Kidney capillary endothelial cell (primary cell): ENCODE data around the gene CLCN7.
A peak's percentile ranks its signal among the peaks of the same experiment; 100 is the strongest.
"Not testable (repeated sequence)": the region's sequence is repeated elsewhere in the genome, so short reads cannot be mapped to it uniquely, and the experiment has no call there.

Source experiments
- DNase-seq: peaks from one replicate; pipeline ENCODE4 v3.0.0-alpha.2; 2018; ENCODE audit warnings: low spot score

The CLCN7 gene

DNA sequence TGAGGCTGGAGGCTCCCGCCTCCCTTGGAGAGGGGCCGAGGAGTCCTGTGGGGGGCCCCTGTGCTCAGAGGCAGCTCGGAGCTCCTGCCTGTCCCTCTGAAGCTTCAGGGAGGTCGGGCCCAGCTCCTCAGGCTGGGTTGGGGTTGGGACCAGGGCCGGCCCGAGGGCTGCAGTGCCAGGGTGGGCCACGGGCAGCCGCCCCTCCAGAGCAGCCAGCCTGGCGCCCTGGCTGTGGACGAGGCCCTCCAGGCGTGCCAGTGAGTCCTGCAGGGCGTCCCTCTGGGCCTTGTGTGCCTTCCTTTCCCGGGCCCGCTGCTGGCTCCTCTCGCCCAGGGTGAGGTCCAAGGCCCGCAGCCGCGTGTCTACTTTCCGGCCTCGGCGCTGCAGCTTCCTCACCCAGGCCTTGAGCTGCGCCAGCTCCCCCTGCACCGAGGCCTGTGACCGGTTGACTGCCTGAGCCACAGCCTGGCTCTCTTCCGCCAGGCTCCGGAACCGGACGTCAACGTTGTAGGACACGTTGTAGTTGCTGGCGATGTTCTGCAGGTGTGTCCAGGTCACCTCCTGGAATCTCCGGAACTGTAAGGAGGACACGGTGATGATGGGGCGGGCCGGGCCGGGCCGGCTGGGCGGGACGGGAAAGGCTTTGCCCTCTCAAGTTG is 12.7 kb upstream of the CLCN7 start:
- no peak for DNase-seq

DNA sequence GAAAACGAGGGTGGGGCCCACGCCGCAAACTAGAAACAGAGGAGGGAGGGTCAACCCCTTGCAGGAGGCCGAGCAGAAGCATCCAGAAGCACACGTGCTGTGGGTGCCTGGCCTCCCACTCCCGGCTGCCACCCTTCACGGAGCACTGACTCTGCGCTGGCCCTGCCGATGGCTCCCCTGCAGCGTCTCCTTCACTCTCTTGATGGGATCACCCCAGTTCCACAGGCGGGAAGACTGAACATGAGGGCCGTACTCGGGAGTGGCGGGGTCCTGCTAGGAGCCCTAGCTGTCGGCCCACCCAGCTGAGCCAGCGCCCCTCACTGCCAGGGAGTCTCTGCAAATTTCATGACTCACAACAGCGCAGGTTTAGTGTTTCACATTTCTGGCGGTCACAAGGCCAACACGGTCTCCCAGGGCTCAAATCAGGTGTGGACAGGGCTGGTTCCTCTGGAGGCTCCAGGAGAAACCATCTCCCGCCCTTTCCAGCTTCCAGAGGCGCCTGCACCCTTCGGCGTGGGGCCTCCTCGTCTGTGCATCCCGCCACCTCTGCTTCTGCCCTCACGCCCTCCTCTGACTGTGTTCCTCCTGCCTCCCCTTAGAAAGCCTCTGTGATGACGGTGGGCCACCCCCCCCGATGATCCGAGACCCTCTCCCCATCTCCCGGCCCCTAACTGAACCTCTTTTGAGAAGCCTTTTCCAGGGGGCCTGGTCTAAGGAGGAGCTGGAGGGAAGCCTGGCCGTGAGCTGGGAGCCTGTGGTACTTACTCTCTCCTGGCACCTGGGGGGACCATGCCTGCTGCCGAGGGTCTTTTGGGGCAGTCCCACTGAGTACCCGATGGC is 11.9 kb upstream of the CLCN7 start:
- no peak for DNase-seq

DNA sequence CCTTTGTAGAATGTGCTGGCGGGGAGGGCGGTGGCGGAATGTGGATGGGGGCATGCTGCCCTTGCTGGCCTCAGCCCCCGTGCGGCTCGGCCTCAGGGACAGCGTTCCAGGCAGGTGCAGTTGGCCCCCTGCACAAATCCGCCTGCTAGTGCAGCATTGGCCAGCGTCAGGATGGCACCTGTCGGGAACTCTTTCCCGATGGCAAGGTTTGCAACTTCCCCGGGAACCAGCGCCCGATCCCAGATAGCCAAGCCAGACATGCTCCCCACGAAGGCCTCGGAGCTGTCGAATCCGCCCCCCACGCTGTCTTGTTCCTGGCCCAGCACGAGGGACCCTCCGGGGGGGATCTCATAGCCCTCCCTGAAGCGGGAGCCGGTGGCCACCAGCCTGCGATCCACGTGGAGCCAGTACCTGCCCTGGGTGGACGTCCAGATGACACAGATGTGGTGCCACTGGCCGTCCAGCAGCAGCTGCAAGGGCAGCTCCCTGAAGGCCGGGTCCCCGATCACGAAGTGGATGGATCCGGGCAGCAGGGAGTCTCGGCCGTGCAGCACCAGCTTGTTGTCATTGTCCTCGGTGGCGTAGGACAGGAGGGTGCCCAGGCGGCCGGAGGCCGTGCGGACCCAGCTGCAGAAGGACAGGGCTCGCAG is 11.1 kb upstream of the CLCN7 start:
- DNase-seq: no peak

DNA sequence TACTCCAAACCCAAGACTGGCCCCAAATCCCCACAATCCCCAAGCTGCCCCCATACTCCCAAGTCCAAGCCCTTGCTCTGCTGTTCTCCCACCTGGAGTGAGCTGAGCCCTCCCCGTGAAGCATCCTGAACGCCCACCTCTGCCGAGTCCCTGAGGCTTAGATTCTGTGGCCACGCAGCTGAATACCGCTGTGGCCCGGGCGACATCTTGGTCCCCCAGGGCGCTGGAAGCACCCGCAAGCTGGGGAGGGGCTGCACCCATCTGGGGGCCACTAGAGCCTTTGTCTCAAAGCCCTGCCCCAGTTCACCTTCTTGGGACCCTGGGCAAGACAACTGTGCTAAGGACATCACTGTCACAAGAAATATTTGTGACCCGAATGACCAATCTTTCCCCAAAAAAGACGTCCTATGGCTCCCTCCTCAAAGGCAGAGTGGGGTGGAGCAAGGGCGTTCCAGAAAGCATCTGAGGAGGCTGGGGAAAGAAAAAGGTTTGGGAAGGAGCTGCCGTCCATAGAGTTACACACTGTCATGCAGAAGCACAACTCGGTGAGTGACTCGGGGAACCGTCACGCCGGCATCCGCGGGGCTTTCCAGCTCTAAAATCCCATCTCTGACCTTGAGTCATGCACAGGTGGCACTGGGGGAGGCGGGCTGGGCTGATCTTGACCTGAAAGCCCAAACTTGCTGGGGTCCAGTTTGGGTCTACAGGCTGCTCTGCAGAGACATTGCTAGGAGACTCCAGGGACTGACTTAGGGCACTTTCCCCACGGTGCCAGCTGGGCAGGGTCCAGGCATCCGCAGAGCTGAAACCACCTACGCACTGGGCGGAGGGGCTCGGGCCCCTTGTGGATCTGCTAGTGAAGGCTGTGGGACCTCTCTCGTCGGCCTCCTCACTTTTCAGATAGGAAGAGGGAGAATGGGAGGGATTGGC is 7.3 kb upstream of the CLCN7 start:
- no peak for DNase-seq

DNA sequence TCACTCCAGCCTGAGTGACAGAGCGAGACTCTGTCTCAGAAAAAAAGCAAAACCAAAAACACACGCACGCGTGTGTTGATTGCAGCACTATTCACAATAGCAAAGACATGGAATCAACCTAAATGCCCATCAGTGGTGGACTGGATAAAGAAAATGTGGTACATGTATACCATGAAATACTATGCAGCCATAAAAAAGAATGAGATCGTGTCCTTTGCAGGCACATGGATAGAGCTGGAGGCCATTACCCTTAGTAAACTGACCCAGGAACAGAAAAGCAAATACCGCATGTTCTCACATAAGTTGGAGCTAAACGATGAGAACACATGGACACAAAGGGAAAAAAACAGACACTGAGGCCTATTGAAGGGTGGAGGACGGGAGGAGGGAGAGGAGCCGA is 4.1 kb upstream of the CLCN7 start:
- DNase-seq: not testable (repeated sequence)

DNA sequence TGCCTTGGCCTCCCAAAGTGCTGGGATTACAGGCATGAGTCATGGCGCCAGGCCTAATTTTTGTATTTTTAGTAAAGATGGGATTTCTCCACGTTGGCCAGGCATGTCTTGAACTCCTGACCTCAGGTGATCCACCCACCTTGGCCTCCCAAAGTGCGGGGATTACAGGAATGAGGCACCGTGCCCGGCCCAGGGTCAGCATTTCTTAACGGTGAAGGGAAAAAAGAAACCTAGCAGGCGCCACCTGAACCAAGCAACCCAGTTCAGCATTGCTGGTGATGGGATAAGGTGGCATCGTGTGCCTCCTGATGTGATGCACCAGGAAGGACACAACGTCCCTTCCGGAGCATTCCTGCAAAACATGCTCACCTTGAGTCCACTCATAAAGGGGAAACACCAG is 2.2 kb upstream of the CLCN7 start:
- no peak for DNase-seq

DNA sequence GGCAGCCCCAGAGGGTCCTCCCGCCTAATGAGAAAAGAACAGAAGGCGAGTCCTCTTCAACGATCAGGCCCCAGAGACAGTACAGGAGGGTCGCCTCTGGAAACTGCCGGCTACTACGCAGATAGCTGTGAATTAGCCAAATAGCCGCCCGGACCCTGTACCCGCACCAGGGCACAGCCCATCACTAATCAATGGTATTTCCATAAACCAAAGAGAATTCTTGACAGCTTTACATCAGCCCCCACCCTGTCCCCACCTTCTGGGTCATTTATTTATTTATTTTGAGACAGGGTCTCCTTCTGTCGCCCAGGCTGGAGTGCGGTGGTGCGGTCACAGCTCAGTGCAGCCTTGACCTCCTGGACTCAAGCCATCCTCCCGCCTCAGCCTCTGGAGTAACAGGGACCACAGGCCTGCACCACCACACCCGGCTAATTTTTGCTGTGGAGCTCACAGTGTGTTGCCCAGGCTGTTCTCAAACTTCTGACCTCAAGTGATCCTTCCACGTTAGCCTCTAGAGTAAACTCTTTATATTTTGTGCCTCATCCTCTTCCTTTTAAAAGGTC is 805 bp upstream of the CLCN7 start:
- no peak for DNase-seq

DNA sequence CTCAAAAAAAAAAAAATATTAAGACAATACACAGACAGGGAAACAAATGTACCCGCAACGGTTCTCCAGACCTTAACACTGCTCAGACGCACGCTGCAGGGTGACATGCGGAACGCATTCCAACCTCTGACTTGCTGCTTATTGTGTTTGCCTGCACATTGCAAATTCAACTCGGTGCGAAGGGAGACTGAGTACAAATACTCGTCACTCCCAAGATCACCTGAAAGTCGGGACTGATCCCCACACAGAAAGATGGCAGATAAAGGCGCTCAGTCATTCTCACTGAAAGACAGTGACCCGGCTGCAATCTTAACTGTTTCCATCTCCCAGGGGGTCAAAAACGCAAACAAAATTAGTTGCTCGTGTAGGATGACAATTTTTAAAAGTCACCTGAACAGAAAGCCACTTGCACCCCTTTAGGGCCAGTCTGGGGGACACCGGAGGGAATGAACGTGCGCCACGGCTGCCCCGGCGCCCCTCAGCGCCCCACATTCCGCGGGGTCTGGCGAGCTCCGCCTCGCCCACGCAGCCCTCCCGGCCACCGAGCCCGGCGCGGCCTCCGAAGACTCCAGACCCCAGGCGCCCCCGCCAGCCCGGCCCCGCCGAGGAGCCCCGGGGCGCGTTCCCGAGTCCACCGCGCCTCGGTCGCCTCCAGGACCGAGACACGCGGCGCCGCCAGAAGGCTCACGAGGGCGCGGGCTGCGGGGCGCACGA is 589 bp downstream of the CLCN7 start:
- no peak for DNase-seq

DNA sequence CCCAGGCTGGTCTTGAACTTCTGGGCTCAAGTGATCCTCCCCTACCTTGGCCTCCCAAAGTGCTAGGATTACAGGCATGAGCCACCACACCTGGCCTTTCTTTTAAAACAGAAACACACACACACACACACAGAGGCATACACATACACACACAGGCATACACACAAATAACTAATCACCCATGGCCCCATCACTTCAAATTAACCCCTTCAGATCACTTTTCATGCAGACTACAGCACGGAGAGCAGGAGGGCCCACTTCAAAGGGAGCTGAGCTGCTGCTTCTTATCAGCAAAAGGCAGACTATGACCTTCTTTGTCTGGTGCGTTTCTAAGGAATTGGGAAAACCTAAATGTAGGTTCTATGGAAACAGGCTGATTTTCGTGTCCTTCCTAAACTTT is 1.9 kb downstream of the CLCN7 start:
- DNase-seq: no peak

DNA sequence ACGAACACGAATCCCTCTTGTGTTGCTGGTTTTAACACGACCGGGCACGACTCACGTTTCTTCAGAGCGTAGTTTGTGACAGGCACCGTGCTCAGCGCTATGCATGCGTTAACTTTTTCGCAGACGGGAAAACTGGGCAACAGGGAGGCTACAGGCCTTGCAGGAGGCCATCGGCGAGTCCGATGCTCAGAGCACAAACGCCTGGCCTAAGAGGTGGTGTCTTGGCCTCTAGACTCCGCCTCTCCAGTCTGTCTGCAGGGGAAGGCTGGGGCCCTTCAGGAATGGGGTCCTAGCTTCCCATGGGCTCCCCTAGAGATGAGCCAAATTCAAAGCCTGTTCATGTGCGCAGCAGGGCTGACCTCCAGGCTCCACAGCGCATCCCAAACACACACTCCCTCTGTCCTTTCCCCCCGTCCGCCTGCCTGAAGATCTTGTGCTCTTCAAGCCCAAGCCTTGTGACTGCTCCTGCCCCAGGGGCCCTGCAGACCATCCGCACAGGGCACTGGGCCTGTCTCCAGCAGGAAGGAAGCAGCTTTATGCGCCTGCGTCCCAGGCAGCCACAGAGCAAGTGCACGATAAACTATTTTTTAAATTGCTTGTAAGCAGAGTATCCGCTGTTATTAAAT is 3.1 kb downstream of the CLCN7 start:
- no peak for DNase-seq

DNA sequence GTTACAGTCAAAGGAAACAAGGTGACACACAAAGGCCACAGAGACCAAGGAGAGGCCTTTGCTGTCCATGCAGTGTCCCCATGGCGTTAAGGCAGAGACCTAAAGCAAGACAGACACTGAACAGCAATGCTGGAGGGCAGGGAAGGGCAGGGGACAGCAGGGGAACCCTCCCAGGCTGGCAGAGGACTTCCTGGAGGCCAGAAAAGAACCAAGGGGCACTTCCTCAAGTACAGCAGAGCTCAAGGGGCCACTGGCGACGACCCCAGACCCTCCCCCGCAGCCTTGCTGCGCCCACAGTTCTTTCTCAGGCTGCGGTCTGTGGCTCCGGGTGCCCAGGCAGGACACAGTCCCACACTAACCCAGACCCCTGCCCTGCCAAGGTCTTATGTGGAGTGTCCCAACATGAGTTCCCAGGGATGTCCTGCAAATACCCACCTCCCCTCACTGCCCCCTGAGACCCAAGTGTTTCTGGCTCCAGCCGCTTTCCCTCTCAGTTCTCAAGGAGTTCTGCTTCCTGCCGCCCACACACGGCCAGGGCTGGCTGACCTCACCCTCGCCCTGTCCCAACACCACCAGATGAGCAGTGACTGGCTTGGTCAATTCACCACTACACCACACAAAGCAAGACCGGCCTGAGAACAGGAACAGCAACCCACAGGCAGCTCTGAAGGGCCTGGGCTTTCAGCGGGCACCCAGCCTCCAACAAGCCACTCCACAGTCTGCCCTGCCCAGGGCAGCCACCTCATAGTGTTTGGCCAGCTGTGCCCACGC is 4.2 kb downstream of the CLCN7 start:
- peak; percentile 36 for DNase-seq

DNA sequence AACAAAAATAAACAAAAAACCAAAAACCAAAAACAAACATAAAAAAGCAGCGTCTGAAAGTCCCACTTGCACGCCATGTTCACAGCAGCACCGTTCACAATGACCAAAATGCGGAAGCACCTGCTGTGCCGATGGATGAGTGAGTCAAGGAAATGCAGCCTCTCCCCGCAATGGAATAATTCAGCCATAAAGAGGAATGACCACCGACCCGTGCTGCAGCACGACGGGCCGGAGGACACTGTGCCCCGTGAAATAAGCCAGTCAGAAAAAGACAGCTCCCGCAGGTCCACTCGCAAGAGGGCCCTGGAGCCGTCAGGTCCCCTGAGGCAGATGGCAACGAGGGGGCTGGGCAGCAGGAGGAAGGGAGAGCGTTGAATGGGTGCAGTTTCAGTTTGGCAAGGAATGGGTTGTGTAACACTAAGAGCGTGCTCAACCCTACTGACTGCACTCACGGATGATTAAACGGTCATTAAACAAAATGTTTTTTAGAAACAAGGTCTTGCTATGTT is 5.1 kb downstream of the CLCN7 start:
- DNase-seq: no peak

DNA sequence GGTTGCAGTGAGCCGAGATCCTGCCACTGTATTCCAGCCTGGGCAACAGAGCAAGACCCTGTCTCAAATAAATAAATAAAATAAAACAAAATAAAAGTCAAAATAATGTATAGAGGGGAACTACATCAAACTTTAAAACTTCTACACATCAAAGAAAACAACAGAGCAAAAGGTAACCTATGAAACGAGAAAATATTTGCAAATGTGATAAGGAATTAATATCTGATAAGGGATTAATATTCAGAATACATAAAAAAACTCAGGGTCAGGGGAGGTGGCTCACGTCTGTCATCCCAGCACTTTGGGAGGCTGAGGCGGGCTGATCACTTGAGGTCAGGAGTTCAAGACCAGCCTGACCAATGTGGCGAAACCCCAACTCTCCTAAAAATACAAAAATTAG is 5.7 kb downstream of the CLCN7 start:
- DNase-seq: not testable (repeated sequence)

DNA sequence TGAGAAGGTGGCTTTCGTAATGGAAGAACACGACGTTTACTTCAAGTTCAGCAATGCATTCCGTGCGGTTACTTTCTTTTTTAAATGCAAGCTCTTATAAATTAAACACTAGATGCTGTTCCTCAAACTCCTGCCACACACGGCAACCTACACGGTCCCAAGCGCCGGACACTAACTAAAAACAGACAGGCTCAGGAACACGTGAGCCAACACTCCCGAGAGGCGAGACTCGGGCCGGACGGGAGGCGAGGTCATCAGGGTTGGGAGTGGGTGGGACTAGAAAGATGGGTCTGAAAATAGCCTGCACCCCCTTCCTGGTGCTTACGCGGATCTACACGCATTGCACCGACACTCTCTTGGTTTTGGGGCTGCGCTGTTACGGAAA is 6.4 kb downstream of the CLCN7 start:
- no peak for DNase-seq

DNA sequence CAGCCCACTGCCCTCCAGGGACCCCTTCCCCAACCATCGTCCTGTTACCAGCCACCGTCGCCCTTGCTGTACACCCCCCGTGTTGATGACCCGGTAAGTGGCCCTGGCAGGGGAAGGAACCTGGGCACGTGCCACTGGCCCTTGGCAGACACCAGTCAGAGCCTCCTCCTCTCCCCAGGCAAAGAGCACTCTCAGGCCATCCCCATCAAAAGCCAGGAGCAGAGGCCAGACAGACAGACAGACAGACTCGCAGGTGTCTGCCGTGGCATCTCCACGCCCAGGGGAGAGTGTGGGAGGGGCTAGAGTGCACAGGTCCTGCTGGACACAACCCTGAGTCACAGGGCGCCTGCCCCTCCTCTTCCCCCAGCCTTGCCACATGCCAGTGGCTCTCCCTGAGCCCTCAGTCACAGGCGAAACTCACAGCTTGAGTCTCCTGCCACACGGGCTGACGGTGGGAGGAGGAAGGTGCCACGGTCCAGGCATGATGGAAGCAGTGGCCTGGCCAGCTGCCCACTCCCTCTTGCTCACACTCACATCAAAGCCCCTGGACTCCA is 7.8 kb downstream of the CLCN7 start:
- DNase-seq: no peak

DNA sequence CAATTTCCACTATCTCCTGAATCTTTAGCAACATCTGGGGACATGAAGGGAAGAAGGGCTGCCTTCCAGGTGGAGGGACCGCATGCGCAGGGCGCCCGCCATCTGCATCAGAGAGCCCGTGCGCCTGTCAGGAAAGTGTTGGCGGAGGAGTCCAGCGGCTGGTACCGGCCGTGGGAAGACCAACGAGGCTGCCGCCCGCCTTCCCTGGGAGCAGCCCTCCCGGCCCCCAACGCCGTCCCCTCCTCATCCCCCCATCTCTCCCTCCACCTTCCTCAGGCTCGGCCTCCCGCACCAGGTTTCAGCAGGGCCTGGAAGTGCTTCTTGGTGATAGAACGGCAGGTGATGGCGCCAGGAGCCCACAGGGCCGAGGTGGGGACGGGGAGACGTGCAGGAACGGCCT is 8.8 kb downstream of the CLCN7 start:
- DNase-seq: no peak

DNA sequence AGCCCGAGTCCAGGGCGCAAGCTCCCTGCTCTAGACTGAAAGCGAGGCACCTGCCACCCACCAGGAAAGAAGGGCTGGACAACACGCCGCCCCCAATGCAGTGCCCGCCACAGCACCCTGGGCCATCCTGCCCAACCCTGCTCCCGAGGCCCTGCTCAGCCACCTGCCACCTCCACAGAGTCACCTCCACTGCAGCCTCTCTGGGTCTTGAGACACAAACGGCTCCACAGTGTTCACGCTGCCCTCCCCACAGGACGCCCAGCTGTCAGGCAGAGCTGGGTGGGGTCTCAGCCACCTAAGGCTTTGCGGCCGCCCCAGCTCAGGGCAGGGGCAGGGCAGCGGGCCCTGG is 9.3 kb downstream of the CLCN7 start:
- no peak for DNase-seq

DNA sequence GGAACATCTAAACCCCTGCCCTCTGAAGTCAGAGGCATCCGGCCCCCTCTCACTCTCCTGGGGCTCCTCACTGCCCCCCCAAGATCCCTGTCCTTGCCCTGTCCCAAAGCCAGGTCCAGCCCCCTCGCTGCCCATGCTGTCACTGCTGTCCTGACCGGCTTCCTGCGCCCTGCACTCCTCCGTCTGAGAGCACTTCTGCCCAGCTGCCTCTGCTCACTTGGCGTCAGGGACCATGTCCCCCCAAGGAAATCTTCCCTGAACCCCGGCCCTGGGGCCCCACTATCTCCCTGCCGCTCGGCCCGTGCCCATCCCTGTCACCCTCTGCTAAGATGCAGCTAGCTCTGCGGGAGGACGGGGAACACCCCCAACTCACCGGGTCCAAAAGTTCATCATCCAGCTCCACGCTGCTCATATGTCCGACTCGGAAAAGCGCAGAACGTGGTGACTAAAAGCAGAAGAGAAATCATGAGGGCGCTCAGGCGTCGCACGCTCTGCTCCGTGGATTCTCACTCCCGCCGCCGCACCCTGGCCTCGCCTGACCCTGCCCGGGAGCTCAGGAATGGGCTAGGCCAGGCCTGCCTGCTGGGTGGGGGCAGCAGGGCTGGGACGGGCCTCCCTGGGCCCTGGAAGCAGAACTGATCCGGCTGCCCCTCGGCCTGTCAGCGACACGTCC is 9.8 kb downstream of the CLCN7 start:
- no peak for DNase-seq
